ENCODE results near the gene SLC22A23.

Gene SLC22A23

GRCh38 chr6:3230256-3230882 is 226.5 kb downstream of the SLC22A23 start:
- Histone ChIP-seq H3K36me3 (ENCODE audit: control insufficient read depth in 2 of 2, insufficient read depth in 1 of 2, low read length in 2 of 2) (peaks cover 0 to 7% of the 10 kb centered on the region in 2 experiments; a peak in 1 of 3 replicates), H3K4me3 (ENCODE audit: low read depth, low read length) (no peak overlapping the region), H3K4me1 (ENCODE audit: control insufficient read depth, insufficient read depth, low read length) (peaks cover 8% of the 10 kb centered on the region; the same call in 1 of the 2 replicates), H3K27ac (ENCODE audit: extremely low read depth, low read depth, low read length) (no peak overlapping the region), H3K9me3 (ENCODE audit: control insufficient read depth, insufficient read depth, low read depth, low read length) (no peaks in the 10 kb centered on the region)
- ChIA-PET POLR2A (interaction anchor here (0.7 to 3.5 kb wide), 10 partner anchors 9 to 780 kb away, joined by 3 to 21 read pairs (median 7); partner anchors contain the start of genes PSMG4, SERPINB6 and TUBB2A), CTCF (interaction anchor here (0.6 to 3.0 kb wide), 4 partner anchors 17 to 239 kb away, joined by 3 to 27 read pairs (median 6); no protein-coding TSS in a partner anchor)
- TF ChIP-seq ZNF692 (tag by site-specific recombination; IDR thresholded peaks at IDR 0.05), result no peak
- no peak for TF ChIP-seq AEBP2 (tag by site-specific recombination; IDR thresholded peaks at IDR 0.05; ENCODE audit: borderline replicate concordance)
- no peak for TF ChIP-seq SP7 (tag by site-specific recombination; IDR thresholded peaks at IDR 0.05)
- no peak for TF ChIP-seq ZFP69B (tag by site-specific recombination; IDR thresholded peaks at IDR 0.05)
- no peak for TF ChIP-seq ZNF114 (tag by site-specific recombination; IDR thresholded peaks at IDR 0.05)
- no peak for TF ChIP-seq EGR2 (tag by site-specific recombination; IDR thresholded peaks at IDR 0.05; ENCODE audit: low read depth)

- POLR2A ChIA-PET, result interaction anchor here (0.9 to 3.5 kb wide), 3 partner anchors 17 to 72 kb away, joined by 4 to 21 read pairs (median 16); partner anchors contain the start of gene TUBB2A
- no peak overlapping the region for H3K4me3 ChIP-seq (ENCODE audit: low read depth, low read length)
- H3K4me1 ChIP-seq (ENCODE audit: control insufficient read depth, insufficient read depth, low read length), result peaks cover 8% of the 10 kb centered on the region; the same call in 1 of the 2 replicates
- CTCF ChIA-PET, result interaction anchor here (0.6 to 3.0 kb wide), 2 partner anchors 22 to 238 kb away, joined by 3 to 27 read pairs; no protein-coding TSS in a partner anchor
- no peaks in the 10 kb centered on the region for H3K9me3 ChIP-seq (ENCODE audit: control insufficient read depth, insufficient read depth, low read depth, low read length)
- peaks cover 0 to 7% of the 10 kb centered on the region in 2 experiments; a peak in 1 of 3 replicates for H3K36me3 ChIP-seq (ENCODE audit: control insufficient read depth in 2 of 2, insufficient read depth in 1 of 2, low read length in 2 of 2)
- TF ChIP-seq ZBTB6 (tag by site-specific recombination; IDR thresholded peaks at IDR 0.05), result peak; percentile 42; the same call in 1 of the 2 replicates
- peak; percentile 63 for TF ChIP-seq ZNF600 (tag by site-specific recombination; IDR thresholded peaks at IDR 0.05)
- 0 out of 2 replicates have a peak, but pooled peaks have one; percentile 11 for TF ChIP-seq ZBTB8A (tag by site-specific recombination; IDR thresholded peaks at IDR 0.05)
- 0 out of 2 replicates have a peak, but pooled peaks have one; percentile 38 for TF ChIP-seq PATZ1 (tag by site-specific recombination; IDR thresholded peaks at IDR 0.05)
- no peak for TF ChIP-seq GFI1B (tag by site-specific recombination; IDR thresholded peaks at IDR 0.05)
- H3K27ac ChIP-seq (ENCODE audit: extremely low read depth, low read depth, low read length), result no peak overlapping the region
Measured at GRCh38 chr6:3229566-3230178, 227.2 kb downstream of the SLC22A23 start.
